Prostate gland (tissue), 2 donors: ENCODE measurements around the gene NTN5. TPM values are rescaled to one million over a fixed set of nuclear protein-coding genes. Genes with fewer than 3 reads are reported as not detected.

Source experiments
- DNase-seq: peaks from one replicate; pipeline ENCODE4 v3.0.0-alpha.2; 2019; ENCODE audit warnings: low spot score
- H3K27ac ChIP-seq, 2 donors: fragments of 200-600 bp; sonication (generic); 2 replicates each; pipeline ENCODE4 v1.5.1; 2017 to 2019
- H3K27me3 ChIP-seq: fragments of 200-600 bp; sonication (generic); replicated peaks from 2 replicates; pipeline ENCODE4 v1.5.1; 2019; ENCODE audit not compliant: insufficient read depth
- H3K36me3 ChIP-seq, 2 donors: fragments of 200-600 bp; sonication (generic); 1 replicate in 1 of 2; 2 replicates in 1 of 2; pipeline versions ENCODE4 v1.5.1 to v1.8.1; 2017 to 2019
- H3K4me1 ChIP-seq: fragments of 200-600 bp; sonication (generic); replicated peaks from 2 replicates; pipeline ENCODE4 v1.5.1; 2019
- H3K4me3 ChIP-seq, 2 donors: fragments of 200-600 bp; sonication (generic); 2 replicates each; pipeline ENCODE4 v1.5.1; 2017 to 2019
- H3K9me3 ChIP-seq: fragments of 200-600 bp; sonication (generic); 2 replicates; pipeline ENCODE4 v1.5.1; 2017
- CTCF ChIP-seq, 4 experiments: fragments of 200-600 bp in 2 of 4; fragments of 450-650 bp in 2 of 4; sonication (generic) in 2 of 4; IDR thresholded peaks; 1 replicate in 3 of 4; 2 replicates in 1 of 4; pipeline ENCODE4 v1.5.1; 2016 to 2019; ENCODE audit warnings: antibody characterized with exemption in 4 of 4, mild to moderate bottlenecking in 2 of 4, moderate library complexity in 2 of 4
- POLR2A ChIP-seq: fragments of 450-650 bp; IDR thresholded peaks from one replicate; pipeline ENCODE4 v1.6.1; 2016; ENCODE audit warnings: antibody characterized with exemption, mild to moderate bottlenecking
- POLR2AphosphoS5 ChIP-seq: sonication (generic); formaldehyde crosslinking; IDR thresholded peaks from one replicate; pipeline ENCODE4 v1.6.1; 2017; ENCODE audit warnings: antibody characterized with exemption
- WGBS: methylation state at CpG from one replicate; pipeline ENCODE4 v1.1.5; 2018; 5-methylcytosine and 5-hydroxymethylcytosine counted together
- intact Hi-C: fragments of 100-400 bp; cut with DNase I; formaldehyde crosslinking; loops from one replicate; pipeline ENCODE4 v1.14.2; 2022
- total RNA-seq, 2 donors: library from RNA; depleted of rRNA; stranded (reverse); fragments of >200 nt; gene quantifications; one replicate each; pipeline ENCODE4 v1.1.0, GENCODE V29; 2016

The NTN5 gene
- total RNA-seq, 2 donors from 2014 or later, result 0.91 to 2.6 TPM

- intact Hi-C loops, result no loop called here
- H3K36me3 ChIP-seq, result no peaks in the 10 kb centered on the region
- H3K4me1 ChIP-seq, result peaks cover 15% of the 10 kb centered on the region
- DNase-seq, result no peak
- under 1% methylated on average over 35 of the region's 35 CpGs for WGBS
- H3K4me3 ChIP-seq, result peak overlapping the region; percentile 72 to 77
- H3K27me3 ChIP-seq, result no peaks in the 10 kb centered on the region
- peak overlapping the region; percentile 98 to 99 for H3K27ac ChIP-seq
- TF ChIP-seq POLR2AphosphoS5, result no peak
- TF ChIP-seq POLR2A, result no peak
- TF ChIP-seq CTCF (IDR thresholded peaks at IDR 0.05), result no peak
- no peaks in the 10 kb centered on the region for H3K9me3 ChIP-seq
Observed at GRCh38 chr19:48635966-48636858, 36.6 kb downstream of the NTN5 start.

GRCh38 chr19:48635263-48635965, 37.4 kb downstream of the NTN5 start:
- Histone ChIP-seq H3K4me1 (peaks cover 15% of the 10 kb centered on the region), H3K27me3 (no peaks in the 10 kb centered on the region), H3K9me3 (no peaks in the 10 kb centered on the region), H3K27ac (peak overlapping the region; percentile 98 to 99), H3K4me3 (peak overlapping the region; percentile 72 to 77), H3K36me3 (no peaks in the 10 kb centered on the region)
- peak; percentile 73 for DNase-seq
- intact Hi-C loops, result no loop called here
- TF ChIP-seq POLR2AphosphoS5 (peak; percentile 51), POLR2A (peak; percentile 93), CTCF (IDR thresholded peaks at IDR 0.05) (peak in 1 of 4 experiments; percentile 26)
- 1% methylated on average over 29 of the region's 67 CpGs for WGBS

DNA sequence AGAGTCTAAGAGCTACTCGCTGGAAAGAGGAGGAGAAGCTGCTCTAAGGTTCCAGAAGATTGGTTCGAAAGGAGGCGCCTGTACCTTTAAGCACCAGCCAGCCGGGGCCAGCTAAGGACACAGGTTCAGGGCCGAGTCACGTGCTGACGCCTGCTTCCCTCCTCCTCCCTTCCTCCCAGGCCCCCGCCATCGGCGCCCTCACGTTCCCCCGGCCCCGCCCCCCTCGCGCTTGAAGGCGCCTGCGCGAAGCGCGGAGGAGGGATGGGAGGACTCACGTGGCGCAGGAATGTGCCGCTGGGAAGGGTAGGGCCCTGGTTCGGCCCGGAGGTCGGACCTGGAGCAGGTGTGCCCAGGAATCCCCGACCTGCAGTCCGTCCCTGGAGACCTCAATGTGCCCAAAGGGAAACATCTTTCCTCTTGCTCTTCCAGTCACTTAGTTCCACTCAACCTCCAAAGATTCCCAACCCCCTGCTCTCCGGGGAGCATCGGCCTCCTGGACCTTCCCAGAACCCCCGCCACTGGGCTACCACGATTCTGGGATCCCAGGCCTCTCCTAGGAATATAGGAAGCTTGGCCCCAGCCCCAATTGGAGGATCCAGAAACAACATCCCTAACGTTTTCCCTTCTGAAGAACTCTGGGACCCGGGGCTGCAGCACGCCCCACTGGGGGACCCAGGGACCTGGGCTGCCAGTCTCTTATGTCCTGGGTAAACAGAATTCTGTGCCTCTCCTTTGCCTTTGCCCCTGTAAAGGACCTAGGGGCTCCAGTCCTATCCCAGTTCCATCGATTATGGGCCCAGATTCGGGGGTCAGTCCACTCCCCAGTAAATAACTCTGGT, 38.2 kb downstream of the NTN5 start:
- Histone ChIP-seq H3K4me1 (peaks cover 15% of the 10 kb centered on the region), H3K36me3 (no peaks in the 10 kb centered on the region), H3K4me3 (peak overlapping the region; percentile 72 to 77), H3K27me3 (no peaks in the 10 kb centered on the region), H3K27ac (peak overlapping the region; percentile 98 to 99), H3K9me3 (no peaks in the 10 kb centered on the region)
- TF ChIP-seq CTCF (IDR thresholded peaks at IDR 0.05) (peak in 1 of 4 experiments; percentile 26), POLR2A (peak; percentile 86), POLR2AphosphoS5 (peak; percentile 99)
- intact Hi-C loops, result no loop called here
- WGBS, result 4% methylated on average over 36 of the region's 37 CpGs
- peak; percentile 97 for DNase-seq

DNA sequence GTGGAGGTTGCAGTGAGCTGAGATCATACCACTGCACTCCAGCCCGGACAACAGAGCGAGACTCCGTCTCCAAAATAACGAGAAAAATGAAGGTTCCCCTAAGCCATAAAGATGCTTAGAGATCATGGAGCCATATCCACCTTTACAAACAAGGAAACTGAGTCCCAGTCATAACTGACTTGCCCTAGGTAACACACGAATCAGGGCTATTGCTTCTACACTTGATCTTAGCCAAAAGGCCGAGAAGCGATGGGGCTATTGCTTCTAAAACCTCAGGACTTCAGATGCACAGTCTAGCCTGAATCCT, 38.8 kb downstream of the NTN5 start:
- TF ChIP-seq POLR2AphosphoS5 (no peak), POLR2A (no peak), CTCF (IDR thresholded peaks at IDR 0.05) (no peak)
- Histone ChIP-seq H3K4me1 (peaks cover 15% of the 10 kb centered on the region), H3K9me3 (no peaks in the 10 kb centered on the region), H3K4me3 (peak overlapping the region in 1 of 2 donors; percentile 72), H3K27ac (peak overlapping the region; percentile 98 to 99), H3K36me3 (no peaks in the 10 kb centered on the region), H3K27me3 (no peaks in the 10 kb centered on the region)
- 36% methylated on average over 7 of the region's 7 CpGs for WGBS
- no peak for DNase-seq
- intact Hi-C loops, result no loop called here
